Type B pancreatic cell (in vitro differentiated cells): ENCODE results near the gene TAF12. TPM values are rescaled to one million over a fixed set of nuclear protein-coding genes. Genes with fewer than 3 reads are reported as not detected.

Source experiments
- DNase-seq: peaks from one replicate; pipeline ENCODE4 v3.0.0; 2021; ENCODE audit warnings: mixed read lengths; ENCODE audit not compliant: unreplicated experiment; ENCODE audit errors: extremely low spot score
- H3K27ac Mint-ChIP-seq: 2 replicates; pipeline ENCODE4 v1.8.0; 2021; ENCODE audit warnings: mild to moderate bottlenecking, mixed read lengths
- H3K27me3 Mint-ChIP-seq: 2 replicates; pipeline ENCODE4 v1.8.0; 2021; ENCODE audit warnings: mixed read lengths
- H3K36me3 Mint-ChIP-seq: 2 replicates; pipeline ENCODE4 v1.8.0; 2021; ENCODE audit warnings: mixed read lengths
- H3K4me1 Mint-ChIP-seq: one replicate; pipeline ENCODE4 v1.8.0; 2021; ENCODE audit warnings: mixed read lengths; ENCODE audit not compliant: unreplicated experiment
- H3K4me3 Mint-ChIP-seq: 2 replicates; pipeline ENCODE4 v1.8.0; 2021; ENCODE audit warnings: mild to moderate bottlenecking, mixed read lengths
- H3K9me3 Mint-ChIP-seq: 2 replicates; pipeline ENCODE4 v1.8.0; 2021; ENCODE audit warnings: mixed read lengths
- CTCF ChIP-seq: fragments of 200-600 bp; sonication (generic); conservative IDR thresholded peaks from 2 replicates; pipeline ENCODE4 v1.5.0; 2021; ENCODE audit warnings: antibody characterized with exemption, mild to moderate bottlenecking
- total RNA-seq: library from RNA; stranded (reverse); gene quantifications from 2 replicates; pipeline ENCODE4 v1.2.1, GENCODE V29; 2021; ENCODE audit warnings: low replicate concordance

Gene TAF12
- total RNA-seq, 1 donor from 2014 or later: 20.8 TPM

DNA sequence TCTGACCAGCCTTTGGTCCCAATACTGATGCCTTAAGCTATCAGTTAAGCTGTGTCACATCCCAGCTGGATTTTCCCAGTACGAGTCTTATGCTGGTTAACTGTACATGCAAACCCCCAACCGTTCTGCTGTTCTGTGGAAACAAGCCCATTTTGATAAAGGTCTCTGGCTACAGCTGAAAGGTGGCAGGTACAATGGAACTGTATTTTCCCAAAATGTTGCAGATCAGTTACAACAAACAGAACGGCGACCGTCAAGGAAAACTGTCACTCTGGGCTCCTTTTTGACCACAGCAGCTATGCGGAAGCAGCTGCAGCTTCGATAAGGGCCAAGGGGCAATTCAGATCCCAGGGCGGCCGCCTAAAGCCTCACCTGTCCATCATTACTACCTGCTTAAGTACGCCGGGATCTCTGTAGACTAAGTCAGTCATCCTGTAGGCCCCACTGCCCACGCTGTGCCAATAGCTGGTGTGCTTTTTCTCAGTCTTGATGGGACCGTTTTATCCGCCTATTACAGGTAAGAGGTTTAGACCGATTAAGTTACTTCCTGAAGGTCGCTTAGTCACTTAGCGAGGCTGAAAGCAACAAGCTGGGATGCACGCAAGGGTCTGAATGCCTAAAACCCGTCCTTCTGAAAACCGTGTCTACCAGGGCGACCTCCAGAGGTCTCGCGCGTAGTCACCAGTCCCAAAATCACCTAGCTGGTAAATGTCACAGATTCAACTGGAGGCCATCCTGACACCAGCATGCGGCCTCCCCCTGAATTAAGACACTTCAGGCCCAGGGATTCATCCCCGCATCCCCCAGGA, 61.9 kb downstream of the TAF12 start:
- peaks cover 27% of the 10 kb centered on the region for H3K4me1 Mint-ChIP-seq
- peak overlapping the region; percentile 97 for H3K27ac Mint-ChIP-seq
- peak; percentile 18 for TF ChIP-seq CTCF
- peak overlapping the region; percentile 93 for H3K4me3 Mint-ChIP-seq
- no peaks in the 10 kb centered on the region for H3K9me3 Mint-ChIP-seq
- DNase-seq: no peak
- H3K27me3 Mint-ChIP-seq: no peaks in the 10 kb centered on the region
- peaks cover 26% of the 10 kb centered on the region for H3K36me3 Mint-ChIP-seq

DNA sequence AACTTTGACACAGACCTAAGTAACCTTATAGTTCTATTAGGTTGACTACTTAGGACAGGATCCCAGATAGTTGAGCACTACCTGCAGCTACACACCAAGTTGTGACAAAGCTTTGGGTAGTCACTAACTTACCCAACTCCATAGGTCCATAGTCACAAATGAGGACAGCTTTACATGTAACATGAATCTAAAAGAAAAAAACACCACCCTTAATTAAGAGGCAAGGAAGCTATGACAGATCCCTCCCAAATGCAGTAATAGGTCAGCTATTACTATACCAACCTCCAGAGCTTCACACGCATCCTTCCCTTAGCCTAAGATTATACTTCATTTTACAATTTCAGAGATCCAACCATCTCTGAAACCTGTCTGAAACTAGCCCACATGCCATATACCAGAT, 63.5 kb downstream of the TAF12 start:
- peaks cover 30% of the 10 kb centered on the region for H3K36me3 Mint-ChIP-seq
- DNase-seq: no peak
- H3K4me1 Mint-ChIP-seq: peaks cover 27% of the 10 kb centered on the region
- H3K27ac Mint-ChIP-seq: peak overlapping the region; percentile 41
- H3K9me3 Mint-ChIP-seq: no peaks in the 10 kb centered on the region
- TF ChIP-seq CTCF: no peak
- no peaks in the 10 kb centered on the region for H3K27me3 Mint-ChIP-seq
- peak overlapping the region; percentile 93 for H3K4me3 Mint-ChIP-seq

DNA sequence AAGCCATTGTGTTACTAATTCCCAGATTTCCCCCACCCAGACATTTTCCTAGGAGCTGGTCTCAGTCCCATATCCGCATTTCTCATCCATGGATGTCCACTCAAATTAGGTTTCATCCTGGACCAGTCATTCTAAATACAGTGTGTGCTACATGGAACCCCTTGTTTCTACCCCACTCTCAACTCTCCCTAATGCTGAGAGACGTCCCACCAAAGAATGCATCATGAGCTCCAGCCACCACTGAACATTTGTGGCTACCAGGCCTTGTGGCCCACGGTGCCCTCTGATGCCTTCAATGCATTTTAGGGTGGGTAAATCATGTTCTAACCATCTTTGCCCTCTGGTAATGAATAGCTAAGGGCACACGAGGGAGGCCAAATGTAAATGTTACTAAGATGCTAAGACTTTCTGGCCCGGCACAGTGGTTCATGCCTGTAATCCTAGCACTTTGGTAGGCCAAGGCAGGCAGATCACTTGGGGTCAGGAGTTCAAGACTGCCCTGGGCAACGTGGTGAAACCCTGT, 64.1 kb downstream of the TAF12 start:
- peak overlapping the region; percentile 55 for H3K4me3 Mint-ChIP-seq
- H3K27ac Mint-ChIP-seq: peak overlapping the region; percentile 62
- peaks cover 27% of the 10 kb centered on the region for H3K4me1 Mint-ChIP-seq
- no peak for DNase-seq
- no peaks in the 10 kb centered on the region for H3K9me3 Mint-ChIP-seq
- TF ChIP-seq CTCF: no peak
- H3K36me3 Mint-ChIP-seq: peaks cover 30% of the 10 kb centered on the region
- no peaks in the 10 kb centered on the region for H3K27me3 Mint-ChIP-seq

DNA sequence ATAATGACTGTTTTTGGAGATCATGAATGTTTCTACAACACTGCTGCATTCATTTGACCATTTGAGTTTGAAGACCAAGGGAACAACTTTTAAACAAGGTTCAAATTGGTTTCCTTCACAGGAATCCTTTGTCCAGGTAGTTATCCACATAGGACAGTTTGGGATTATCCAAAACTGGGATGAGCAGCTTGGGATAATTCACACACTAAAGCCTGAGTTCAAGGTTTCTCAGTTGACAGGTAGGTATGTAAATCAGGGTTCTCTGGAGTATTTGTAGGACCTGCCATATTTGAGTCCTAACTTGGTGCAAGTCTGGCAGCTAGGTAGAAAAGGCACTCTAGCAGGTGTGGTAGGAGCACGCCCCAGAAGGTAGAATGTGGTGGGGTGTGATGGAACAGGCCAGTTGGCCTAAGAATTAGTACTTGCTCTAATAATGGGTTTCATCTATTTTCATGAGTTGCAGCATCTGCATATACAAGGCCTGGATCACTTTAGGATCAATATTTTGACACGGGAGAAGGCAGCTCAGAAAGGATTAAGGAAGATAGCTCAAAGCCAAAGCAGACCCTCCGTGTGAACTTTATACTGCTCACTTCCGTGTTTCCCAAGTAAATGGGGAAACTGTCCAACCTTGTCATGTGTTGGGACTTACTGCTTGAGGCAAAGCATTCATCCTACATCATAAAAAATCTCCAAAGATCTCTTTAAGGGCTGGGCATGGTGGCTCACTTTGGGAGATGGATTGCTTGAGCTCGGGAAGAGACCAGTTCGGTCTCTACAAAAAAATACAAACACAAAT, 64.9 kb downstream of the TAF12 start:
- peaks cover 24% of the 10 kb centered on the region for H3K4me1 Mint-ChIP-seq
- peak overlapping the region; percentile 62 for H3K27ac Mint-ChIP-seq
- no peak for DNase-seq

More for the DNA sequence above, 64.9 kb downstream of the TAF12 start:
- Mint-ChIP-seq H3K27me3 (no peaks in the 10 kb centered on the region), H3K4me3 (peak overlapping the region; percentile 72), H3K9me3 (no peaks in the 10 kb centered on the region), H3K36me3 (peaks cover 30% of the 10 kb centered on the region)
- TF ChIP-seq CTCF: no peak
